ENCODE measurements around the gene UXS1.

GRCh38 chr2:106197878-106198277 lies 3.8 kb upstream of the UXS1 start:
- TF ChIP-seq POLR2A (IDR thresholded peaks at IDR 0.05) (no peak), CTCF (IDR thresholded peaks at IDR 0.05) (no peak), EP300 (IDR thresholded peaks at IDR 0.05) (no peak)

Measured in sigmoid colon (tissue), 4 donors.